Measurements from ENCODE around the gene SPACA4. TPM values are rescaled to one million over a fixed set of nuclear protein-coding genes. Genes with fewer than 3 reads are reported as not detected.

Gene SPACA4
- total RNA-seq, 1 experiment from 2014 or later = not detected

GRCh38 chr19:48568345-48568886 lies 38.1 kb upstream of the SPACA4 start:
- H3K27me3 ChIP-seq (ENCODE audit: insufficient read depth, low read length) = no peaks in the 10 kb centered on the region
- no CpG with 5 or more reads among the region's 19 CpGs for WGBS (ENCODE audit: extremely low coverage, insufficient read length, low lambda C conversion rate)
- peak overlapping the region; percentile 29 for H3K4me2 ChIP-seq (ENCODE audit: insufficient read depth, insufficient read length, low read length)
- peaks cover 3% of the 10 kb centered on the region; the same call in 1 of the 2 replicates for H3K4me1 ChIP-seq (ENCODE audit: insufficient read depth, low read length)
- Mint-ChIP-seq H3K4me1 (peaks cover 18 to 27% of the 10 kb centered on the region in 2 experiments), H3K36me3 (ENCODE audit: insufficient read depth in 1 of 3, low read depth in 3 of 3) (no peaks in the 10 kb centered on the region), H3K27me3 (ENCODE audit: low read depth) (peaks cover 17% of the 10 kb centered on the region), H3K9me3 (no peaks in the 10 kb centered on the region), H3K27ac (peak overlapping the region in 2 of 3 experiments; percentile 27 to 75; a peak in 2 of 7 replicates), H3K4me3 (peak overlapping the region; percentile 57 to 63)
- H3K9me3 ChIP-seq (ENCODE audit: control insufficient read depth, low read depth, low read length) = no peaks in the 10 kb centered on the region
- H3K79me2 ChIP-seq (ENCODE audit: insufficient read depth, low read length) = no peaks in the 10 kb centered on the region
- H3K27ac ChIP-seq (ENCODE audit: insufficient read length, low read depth, low read length) = no peak overlapping the region
- no peak overlapping the region for H2BK120ac ChIP-seq (ENCODE audit: low read depth, low read length, poor library complexity, severe bottlenecking)
- peak overlapping the region; percentile 20 for H3K18ac ChIP-seq (ENCODE audit: insufficient read length, low read depth, low read length)
- H3K4ac ChIP-seq (ENCODE audit: low read depth, low read length) = no peak overlapping the region
- peak; percentile 76 for DNase-seq
- no peak overlapping the region for H4K8ac ChIP-seq (replicated peaks; ENCODE audit: insufficient read length, low read depth, low read length)
- H2BK5ac ChIP-seq (ENCODE audit: insufficient read length, low read length) = no peak overlapping the region
- H2BK20ac ChIP-seq (ENCODE audit: low read depth, low read length, poor library complexity, severe bottlenecking) = no peak overlapping the region
- H3K23ac ChIP-seq (ENCODE audit: insufficient read length, low read depth, low read length) = no peak overlapping the region
- H4K5ac ChIP-seq (ENCODE audit: insufficient read length, low read depth, low read length) = no peak overlapping the region
- no peaks in the 10 kb centered on the region for H4K20me1 ChIP-seq (ENCODE audit: control insufficient read depth, insufficient read depth, insufficient read length)
- H3K56ac ChIP-seq (ENCODE audit: insufficient read length, low read depth, low read length) = no peak overlapping the region
- H3K23me2 ChIP-seq (ENCODE audit: insufficient read length, low read depth, low read length, poor library complexity, severe bottlenecking) = peaks cover 3% of the 10 kb centered on the region
- no peak overlapping the region for H3K9ac ChIP-seq (ENCODE audit: extremely low read depth, insufficient read length, low read length)
- no peak overlapping the region for H2BK15ac ChIP-seq (ENCODE audit: low read depth, low read length)
- no peak overlapping the region for H2AFZ ChIP-seq (ENCODE audit: low read length)
- H4K91ac ChIP-seq (ENCODE audit: insufficient read length, low read depth, low read length) = no peak overlapping the region
- no peaks in the 10 kb centered on the region for H3K79me1 ChIP-seq (ENCODE audit: insufficient read depth, low read depth, low read length, poor library complexity, severe bottlenecking)
- H2AK5ac ChIP-seq (ENCODE audit: insufficient read length, low read length) = no peak overlapping the region
- peak overlapping the region; percentile 9; the same call in 1 of the 2 replicates for H3K14ac ChIP-seq (ENCODE audit: insufficient read depth, low read length)
- H2BK12ac ChIP-seq (ENCODE audit: insufficient read length, low read depth, low read length) = no peak overlapping the region
- H3T11ph ChIP-seq (ENCODE audit: low read length) = no peak overlapping the region
- TF ChIP-seq CTCF (conservative IDR thresholded peaks at IDR 0.05) = no peak; the same call in 2 of the 3 replicates
